GM21423 (cell line): ENCODE measurements around the gene NEURL1B.

Experiments
- ATAC-seq: cut with Tn5 transposase; IDR thresholded peaks from one replicate; pipeline ENCODE4 v1.9.1; 2021; ENCODE audit warnings: mild to moderate bottlenecking, moderate library complexity; ENCODE audit not compliant: unreplicated experiment

The NEURL1B gene

DNA sequence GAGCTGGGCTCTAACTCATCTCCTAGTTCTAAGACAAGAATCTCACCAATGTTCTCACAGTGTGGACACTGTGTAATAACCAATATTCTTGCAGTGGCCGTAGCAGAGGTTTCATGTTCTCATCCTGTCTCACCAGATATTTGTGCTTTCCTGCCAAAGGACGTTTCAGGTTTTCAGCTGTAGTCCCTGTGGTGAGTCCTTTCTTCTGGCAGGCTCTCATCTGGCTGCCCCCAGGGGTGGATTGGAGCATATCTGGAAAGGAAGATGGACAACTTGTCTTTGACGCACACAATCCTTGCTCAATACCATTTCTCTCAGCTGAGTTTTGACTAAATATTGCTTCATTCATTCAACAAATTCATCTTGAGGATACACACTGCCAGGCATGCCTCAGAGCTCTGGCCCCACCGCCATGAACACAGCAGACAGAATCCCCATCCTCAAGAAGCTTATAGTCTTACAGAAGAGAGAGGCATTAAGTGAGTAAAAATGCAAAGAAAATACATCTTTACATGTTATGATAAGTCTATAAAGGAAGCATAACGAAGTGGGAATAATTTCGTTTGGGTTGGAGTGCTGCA, 33.8 kb upstream of the NEURL1B start:
- no peak for ATAC-seq

DNA sequence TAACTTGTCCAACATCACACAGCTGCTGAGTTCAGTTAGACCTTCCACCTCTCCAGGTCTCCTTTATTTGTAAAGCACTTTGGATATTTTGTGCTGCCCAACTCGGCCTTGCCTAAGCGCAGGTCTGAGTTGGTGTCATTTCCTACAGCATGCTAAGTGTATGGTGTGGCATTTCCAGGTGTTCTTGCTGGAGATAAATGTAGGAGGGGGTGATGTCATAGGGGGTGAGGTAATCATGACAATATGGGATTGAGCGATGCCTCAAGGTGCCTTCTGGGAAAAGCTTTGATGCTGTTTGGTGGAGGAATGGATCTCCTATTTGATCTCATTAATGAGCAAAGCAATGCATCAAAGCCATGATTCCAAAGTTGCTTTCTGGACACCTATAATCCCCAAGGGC, 32.3 kb upstream of the NEURL1B start:
- no peak for ATAC-seq

DNA sequence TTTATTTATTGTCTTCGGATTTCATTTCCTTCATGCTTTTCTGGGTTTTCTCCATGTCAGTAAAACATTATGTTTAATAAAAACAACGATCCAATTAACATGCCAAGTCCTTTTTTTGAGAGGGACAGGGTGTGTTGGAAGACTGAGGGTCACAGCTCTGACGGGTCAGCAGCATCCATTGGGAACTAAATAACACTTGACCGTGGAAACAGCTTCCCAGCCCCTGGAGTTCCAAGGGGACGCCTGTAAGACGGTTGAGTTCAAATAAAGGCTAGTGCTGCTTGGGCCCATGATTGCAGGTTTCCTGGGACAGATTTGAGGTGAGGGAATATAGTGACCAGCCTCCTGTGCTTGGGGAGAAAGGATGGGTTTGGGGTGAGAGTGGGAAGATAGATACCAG, 30.4 kb upstream of the NEURL1B start:
- ATAC-seq: no peak

DNA sequence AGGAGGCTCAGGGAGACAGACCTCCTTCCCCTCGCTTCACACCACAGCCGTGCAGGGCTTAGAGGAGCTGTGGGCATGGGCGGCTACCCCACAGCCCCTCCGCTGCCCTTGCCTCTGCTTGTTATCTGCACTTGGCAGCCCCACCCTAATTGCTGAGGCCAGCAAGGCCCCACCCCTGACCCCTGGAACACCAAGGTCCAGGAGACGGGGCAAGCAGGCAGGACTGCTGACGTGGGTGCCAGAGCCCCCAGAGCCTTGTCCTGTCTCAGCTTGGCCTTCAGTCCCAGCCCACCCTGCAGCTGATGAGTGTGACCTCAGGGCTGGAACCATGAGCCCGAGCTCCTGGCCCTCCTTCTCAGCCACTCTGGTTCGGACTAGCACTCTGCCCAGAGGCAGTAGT, 29.1 kb upstream of the NEURL1B start:
- ATAC-seq: no peak

- no peak for ATAC-seq
Observed at GRCh38 chr5:172612771-172613170, 28.3 kb upstream of the NEURL1B start.

DNA sequence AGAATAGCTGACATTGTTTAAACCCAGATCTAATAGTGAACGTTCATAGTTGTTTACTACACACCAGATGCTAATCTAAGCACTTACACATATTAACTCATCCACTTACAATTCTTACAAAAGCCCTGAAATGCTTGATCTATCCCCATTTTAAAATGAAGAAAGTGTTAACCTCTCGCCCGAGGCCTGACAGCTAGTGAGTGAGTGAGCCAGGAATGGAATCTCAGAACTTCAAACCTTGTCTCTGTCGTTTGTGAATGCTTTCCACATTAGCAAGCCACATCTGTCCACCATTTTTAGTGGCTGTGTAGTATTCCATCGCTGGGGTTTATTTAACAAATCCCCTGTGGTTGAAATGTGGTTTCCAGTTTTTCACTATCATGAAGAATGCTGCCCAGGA, 24.9 kb upstream of the NEURL1B start:
- no peak for ATAC-seq

DNA sequence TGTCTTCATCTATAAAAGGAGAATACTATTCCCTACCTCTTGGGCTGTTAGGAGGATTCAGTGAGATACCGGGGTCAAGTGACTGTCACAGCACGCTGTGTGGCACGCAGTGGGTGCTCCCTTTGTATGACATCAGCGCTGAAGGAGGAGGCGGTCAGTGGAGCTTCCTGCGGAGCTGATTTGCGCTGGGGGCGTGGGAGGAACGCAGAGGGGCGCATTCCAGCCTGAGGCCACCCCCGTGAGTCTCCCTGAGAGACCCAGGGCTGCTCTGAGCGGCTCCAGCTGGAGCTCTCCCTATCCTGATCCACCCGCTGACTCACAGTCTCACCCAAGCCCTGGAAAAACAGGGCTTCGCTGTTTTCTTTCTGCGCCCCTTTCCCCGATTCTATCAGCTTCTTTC, 24.3 kb upstream of the NEURL1B start:
- ATAC-seq: no peak

GRCh38 chr5:172617817-172618216, 23.2 kb upstream of the NEURL1B start:
- no peak for ATAC-seq

GRCh38 chr5:172618574-172619365, 22.3 kb upstream of the NEURL1B start:
- ATAC-seq: no peak

- no peak for ATAC-seq
Observed at GRCh38 chr5:172620506-172620905, 20.6 kb upstream of the NEURL1B start.

DNA sequence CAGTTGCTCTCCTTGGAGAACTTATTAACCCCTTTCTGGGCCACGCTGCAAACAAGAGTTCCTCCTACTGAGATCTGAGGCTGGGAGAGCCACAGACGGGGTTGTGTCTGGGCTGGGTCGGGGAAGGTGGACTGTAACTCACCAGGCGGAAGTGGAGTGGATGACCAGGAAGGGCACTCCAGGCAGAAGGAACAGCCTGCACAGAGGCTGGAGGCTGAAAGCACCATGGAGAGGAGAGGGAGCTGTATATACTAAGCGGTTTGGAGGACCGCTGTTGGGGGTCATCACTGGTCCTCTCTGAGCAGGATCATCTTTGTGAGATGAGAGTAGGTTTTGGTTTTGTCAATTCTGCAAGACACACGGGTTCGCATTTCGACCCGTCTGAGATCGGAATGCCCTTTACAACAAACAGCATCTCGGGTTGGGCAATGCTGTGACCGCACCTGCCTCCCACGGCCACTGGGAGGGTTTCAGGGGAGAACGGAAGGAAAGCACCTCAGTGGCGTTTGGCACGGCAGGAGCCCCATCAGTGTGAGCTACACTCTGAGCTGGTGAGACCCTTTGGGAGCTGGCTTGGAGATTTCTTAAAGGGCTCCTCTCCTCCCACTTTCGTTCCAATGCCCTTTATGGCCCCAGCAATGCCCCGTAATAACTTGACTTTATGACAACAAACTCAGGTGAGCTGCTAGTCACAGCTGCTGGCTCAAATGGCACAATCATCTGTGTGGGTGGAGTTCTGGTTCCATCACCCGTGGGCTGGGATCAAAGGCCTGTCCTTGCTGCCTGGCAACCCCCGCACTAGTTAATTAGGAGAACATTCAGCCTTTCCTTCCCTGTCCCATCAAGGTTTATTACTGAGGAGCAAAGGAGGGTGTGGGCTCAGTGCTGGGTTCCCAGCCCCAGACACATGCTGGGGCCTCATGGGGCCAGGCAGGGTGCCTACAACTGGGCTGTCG, 18.7 kb upstream of the NEURL1B start:
- ATAC-seq: no peak

- ATAC-seq: no peak
Observed at GRCh38 chr5:172623313-172623980, 17.6 kb upstream of the NEURL1B start.

GRCh38 chr5:172624083-172624995, 16.7 kb upstream of the NEURL1B start:
- no peak for ATAC-seq

DNA sequence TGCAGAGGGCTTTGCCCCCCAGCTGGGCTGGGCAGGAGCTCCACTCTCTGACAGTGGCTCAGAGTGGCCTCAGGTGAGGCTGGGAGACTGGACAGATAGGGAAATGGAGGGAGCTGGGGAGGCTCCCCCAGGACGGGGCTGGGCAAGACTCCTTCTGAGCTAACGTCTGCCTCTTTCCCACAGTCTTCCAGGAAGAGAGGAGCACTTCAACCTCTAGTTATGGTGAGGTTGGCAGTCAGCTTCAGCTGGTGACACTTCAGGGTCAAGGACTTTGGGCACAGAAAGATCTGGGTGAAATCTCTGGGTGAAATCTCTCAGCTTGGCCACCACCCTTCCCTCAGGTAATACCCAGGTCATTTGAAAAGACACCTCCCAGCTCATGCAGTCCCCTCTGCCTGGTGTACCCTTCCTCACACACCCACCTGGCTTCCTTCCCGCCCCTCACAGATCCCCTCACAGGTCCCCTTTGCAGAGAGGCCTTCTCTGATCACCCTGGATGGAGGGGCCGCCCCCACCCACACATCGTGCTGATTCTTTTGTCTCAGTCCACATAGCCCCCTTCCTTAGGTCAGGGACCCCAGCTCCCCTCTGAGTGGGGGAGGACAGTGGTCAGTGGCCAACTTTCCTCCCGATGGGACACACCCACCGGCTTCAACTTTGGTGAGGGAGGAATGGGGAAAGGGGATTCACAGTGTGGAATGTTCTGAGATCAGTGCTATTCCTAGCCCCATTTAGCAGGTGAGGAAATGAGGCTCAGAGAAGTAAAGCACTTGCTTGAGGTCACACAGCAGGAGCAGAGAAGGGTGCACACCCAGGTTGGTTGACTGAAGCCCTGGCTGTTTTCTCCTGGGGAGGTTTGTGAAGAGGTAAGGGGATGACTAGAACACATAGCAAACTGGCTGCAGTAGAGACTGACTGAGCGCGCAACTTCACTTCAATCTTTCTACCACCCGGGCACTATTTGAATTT, 15.8 kb upstream of the NEURL1B start:
- ATAC-seq: no peak

GRCh38 chr5:172626031-172626581, 15.0 kb upstream of the NEURL1B start:
- no peak for ATAC-seq

- ATAC-seq: no peak
Observed at GRCh38 chr5:172630082-172630481, 11.0 kb upstream of the NEURL1B start.

DNA sequence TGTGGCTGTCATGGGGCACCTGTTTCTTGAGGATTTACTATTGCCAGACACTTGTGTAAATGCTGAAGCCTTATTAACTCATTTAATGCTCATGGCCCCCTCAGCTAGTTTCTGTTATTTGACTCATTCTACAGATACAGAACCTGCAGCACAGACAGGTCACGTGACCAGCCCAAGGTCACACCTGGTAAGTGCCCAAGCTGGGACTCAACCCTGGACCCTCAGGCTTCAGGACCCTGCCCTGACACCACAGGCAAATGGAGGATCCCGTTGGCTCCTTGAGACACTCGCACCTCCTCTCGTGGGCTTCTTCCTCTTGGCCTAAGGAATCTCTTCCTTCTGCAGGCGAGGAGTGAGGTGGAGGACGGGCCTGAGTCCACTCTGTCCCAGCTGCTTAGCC, 10.6 kb upstream of the NEURL1B start:
- no peak for ATAC-seq

DNA sequence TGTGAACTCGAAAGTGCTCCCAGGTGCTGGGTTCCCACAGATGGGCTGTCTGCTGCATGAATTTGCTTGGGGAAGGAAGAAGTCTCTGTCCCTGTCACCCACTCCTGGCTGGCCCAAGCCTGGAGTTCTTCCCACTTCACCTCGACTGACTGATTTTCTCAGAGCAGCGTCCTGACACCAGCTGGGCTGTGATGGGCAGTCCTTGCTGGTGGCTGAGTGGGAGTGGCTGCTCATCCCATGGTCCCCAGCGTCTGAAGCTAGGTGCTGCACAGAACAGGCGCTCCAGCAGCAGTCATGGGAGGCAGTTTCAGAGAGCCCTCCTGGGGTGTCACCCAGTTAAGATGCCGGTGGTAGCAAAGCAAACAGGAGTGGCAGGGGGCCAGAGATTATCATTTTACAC, 10.1 kb upstream of the NEURL1B start:
- ATAC-seq: no peak
